ENCODE data around the gene FNDC5. TPM values are rescaled to one million over a fixed set of nuclear protein-coding genes. Genes with fewer than 3 reads are reported as not detected.

Gene FNDC5
- total and polyA plus RNA-seq, 2 of the 13 experiments (the other 11 are each of a cell fraction or from before 2014, with no cell fraction given): 1.4 to 3.1 TPM

DNA sequence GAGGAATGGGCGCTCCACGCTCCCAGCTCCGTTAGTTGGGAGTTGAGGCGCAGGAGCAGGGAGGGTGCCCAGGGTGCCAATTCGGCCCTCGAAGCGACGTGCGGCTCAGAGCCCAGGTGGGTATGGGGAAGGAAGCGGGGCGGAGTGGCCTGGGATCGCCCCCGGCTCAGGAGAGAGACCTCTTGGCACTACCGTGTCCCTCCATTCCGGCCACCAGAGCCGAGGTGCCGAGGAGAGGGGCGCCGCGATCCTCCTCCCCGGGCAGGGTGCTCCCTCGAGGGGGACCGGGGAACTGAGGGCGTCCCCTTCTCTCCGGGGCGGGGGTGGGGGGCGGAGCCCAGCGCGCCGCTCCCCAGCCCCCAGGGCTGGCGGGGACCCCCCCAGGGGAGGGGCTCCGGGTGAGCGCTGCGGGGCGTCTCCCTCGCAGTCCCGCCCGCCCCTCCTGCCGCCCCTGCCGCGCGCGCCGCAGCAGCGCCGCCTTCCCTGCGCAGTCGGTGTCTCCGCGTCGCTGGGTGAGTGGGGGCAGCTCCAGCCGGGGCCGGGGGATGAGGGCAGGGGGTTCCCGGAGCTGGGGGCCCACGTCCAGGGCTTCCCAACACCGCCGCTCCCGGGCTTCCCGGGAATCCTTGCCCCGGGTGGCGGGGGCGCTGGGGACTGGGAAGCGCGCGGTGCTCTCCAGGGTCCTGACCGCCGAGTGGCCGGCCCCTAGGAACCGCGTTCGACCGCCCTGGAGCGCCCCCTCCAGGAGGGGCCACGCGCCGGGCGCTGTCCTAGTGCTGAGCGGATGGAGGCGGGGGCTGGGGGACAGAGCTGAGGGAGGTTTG is 15.5 kb upstream of the FNDC5 start, which contains the start of gene HPCA (continued):
- TF ChIP-seq, protein P1, sequence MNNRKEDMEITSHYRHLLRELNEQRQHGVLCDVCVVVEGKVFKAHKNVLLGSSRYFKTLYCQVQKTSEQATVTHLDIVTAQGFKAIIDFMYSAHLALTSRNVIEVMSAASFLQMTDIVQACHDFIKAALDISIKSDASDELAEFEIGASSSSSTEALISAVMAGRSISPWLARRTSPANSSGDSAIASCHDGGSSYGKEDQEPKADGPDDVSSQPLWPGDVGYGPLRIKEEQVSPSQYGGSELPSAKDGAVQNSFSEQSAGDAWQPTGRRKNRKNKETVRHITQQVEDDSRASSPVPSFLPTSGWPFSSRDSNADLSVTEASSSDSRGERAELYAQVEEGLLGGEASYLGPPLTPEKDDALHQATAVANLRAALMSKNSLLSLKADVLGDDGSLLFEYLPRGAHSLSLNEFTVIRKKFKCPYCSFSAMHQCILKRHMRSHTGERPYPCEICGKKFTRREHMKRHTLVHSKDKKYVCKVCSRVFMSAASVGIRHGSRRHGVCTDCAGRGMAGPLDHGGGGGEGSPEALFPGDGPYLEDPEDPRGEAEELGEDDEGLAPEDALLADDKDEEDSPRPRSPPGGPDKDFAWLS (CRISPR knock-in tag; IDR thresholded peaks at IDR 0.05; ENCODE audit: borderline replicate concordance): no peak
- peak; percentile 95; the same call in 1 of the 2 replicates for TF ChIP-seq ZBTB20 (CRISPR knock-in tag; IDR thresholded peaks at IDR 0.05; ENCODE audit: borderline replicate concordance, low read depth)
- peak; percentile 85; the same call in 1 of the 2 replicates for TF ChIP-seq ZNF3 (CRISPR knock-in tag; IDR thresholded peaks at IDR 0.05)
- peak; percentile 63; the same call in 1 of the 2 replicates for TF ChIP-seq SOX5 (CRISPR knock-in tag; IDR thresholded peaks at IDR 0.05; ENCODE audit: borderline replicate concordance)
- TF ChIP-seq RCOR2 (CRISPR knock-in tag; IDR thresholded peaks at IDR 0.05): peak; percentile 23; the same call in 1 of the 2 replicates
- TF ChIP-seq SPEN (CRISPR knock-in tag; IDR thresholded peaks at IDR 0.05; ENCODE audit: low read depth): peak; percentile 59; the same call in 1 of the 2 replicates
- TF ChIP-seq, protein P2, sequence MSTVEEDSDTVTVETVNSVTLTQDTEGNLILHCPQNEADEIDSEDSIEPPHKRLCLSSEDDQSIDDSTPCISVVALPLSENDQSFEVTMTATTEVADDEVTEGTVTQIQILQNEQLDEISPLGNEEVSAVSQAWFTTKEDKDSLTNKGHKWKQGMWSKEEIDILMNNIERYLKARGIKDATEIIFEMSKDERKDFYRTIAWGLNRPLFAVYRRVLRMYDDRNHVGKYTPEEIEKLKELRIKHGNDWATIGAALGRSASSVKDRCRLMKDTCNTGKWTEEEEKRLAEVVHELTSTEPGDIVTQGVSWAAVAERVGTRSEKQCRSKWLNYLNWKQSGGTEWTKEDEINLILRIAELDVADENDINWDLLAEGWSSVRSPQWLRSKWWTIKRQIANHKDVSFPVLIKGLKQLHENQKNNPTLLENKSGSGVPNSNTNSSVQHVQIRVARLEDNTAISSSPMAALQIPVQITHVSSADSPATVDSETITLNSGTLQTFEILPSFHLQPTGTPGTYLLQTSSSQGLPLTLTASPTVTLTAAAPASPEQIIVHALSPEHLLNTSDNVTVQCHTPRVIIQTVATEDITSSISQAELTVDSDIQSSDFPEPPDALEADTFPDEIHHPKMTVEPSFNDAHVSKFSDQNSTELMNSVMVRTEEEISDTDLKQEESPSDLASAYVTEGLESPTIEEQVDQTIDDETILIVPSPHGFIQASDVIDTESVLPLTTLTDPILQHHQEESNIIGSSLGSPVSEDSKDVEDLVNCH (CRISPR knock-in tag; IDR thresholded peaks at IDR 0.05): peak; percentile 64; the same call in 1 of the 2 replicates
- no peak for TF ChIP-seq NR3C1 (CRISPR knock-in tag; IDR thresholded peaks at IDR 0.05)
- TF ChIP-seq ZNF33B (CRISPR knock-in tag; IDR thresholded peaks at IDR 0.05): peak; percentile 97
- peak; percentile 98 for TF ChIP-seq ZNF781 (CRISPR knock-in tag; IDR thresholded peaks at IDR 0.05; ENCODE audit: borderline replicate concordance, not compliant biosample characterization)
- 0 out of 2 replicates have a peak, but pooled peaks have one; percentile 35 for TF ChIP-seq MTA1 (CRISPR knock-in tag; IDR thresholded peaks at IDR 0.05; ENCODE audit: borderline replicate concordance)
- TF ChIP-seq KLF13 (CRISPR knock-in tag; IDR thresholded peaks at IDR 0.05): peak; percentile 89; the same call in 1 of the 2 replicates
- TF ChIP-seq, protein P3, sequence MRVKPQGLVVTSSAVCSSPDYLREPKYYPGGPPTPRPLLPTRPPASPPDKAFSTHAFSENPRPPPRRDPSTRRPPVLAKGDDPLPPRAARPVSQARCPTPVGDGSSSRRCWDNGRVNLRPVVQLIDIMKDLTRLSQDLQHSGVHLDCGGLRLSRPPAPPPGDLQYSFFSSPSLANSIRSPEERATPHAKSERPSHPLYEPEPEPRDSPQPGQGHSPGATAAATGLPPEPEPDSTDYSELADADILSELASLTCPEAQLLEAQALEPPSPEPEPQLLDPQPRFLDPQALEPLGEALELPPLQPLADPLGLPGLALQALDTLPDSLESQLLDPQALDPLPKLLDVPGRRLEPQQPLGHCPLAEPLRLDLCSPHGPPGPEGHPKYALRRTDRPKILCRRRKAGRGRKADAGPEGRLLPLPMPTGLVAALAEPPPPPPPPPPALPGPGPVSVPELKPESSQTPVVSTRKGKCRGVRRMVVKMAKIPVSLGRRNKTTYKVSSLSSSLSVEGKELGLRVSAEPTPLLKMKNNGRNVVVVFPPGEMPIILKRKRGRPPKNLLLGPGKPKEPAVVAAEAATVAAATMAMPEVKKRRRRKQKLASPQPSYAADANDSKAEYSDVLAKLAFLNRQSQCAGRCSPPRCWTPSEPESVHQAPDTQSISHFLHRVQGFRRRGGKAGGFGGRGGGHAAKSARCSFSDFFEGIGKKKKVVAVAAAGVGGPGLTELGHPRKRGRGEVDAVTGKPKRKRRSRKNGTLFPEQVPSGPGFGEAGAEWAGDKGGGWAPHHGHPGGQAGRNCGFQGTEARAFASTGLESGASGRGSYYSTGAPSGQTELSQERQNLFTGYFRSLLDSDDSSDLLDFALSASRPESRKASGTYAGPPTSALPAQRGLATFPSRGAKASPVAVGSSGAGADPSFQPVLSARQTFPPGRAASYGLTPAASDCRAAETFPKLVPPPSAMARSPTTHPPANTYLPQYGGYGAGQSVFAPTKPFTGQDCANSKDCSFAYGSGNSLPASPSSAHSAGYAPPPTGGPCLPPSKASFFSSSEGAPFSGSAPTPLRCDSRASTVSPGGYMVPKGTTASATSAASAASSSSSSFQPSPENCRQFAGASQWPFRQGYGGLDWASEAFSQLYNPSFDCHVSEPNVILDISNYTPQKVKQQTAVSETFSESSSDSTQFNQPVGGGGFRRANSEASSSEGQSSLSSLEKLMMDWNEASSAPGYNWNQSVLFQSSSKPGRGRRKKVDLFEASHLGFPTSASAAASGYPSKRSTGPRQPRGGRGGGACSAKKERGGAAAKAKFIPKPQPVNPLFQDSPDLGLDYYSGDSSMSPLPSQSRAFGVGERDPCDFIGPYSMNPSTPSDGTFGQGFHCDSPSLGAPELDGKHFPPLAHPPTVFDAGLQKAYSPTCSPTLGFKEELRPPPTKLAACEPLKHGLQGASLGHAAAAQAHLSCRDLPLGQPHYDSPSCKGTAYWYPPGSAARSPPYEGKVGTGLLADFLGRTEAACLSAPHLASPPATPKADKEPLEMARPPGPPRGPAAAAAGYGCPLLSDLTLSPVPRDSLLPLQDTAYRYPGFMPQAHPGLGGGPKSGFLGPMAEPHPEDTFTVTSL (CRISPR knock-in tag; IDR thresholded peaks at IDR 0.05; ENCODE audit: borderline replicate concordance): no peak
- peak; percentile 90; the same call in 1 of the 2 replicates for TF ChIP-seq FOXK1 (CRISPR knock-in tag; IDR thresholded peaks at IDR 0.05; ENCODE audit: borderline replicate concordance, low read depth)
- peak; percentile 94 for TF ChIP-seq DNMT3B (CRISPR knock-in tag; conservative IDR thresholded peaks at IDR 0.05)
- TF ChIP-seq SALL2 (CRISPR knock-in tag; IDR thresholded peaks at IDR 0.05): peak; percentile 97
- TF ChIP-seq, protein P4, sequence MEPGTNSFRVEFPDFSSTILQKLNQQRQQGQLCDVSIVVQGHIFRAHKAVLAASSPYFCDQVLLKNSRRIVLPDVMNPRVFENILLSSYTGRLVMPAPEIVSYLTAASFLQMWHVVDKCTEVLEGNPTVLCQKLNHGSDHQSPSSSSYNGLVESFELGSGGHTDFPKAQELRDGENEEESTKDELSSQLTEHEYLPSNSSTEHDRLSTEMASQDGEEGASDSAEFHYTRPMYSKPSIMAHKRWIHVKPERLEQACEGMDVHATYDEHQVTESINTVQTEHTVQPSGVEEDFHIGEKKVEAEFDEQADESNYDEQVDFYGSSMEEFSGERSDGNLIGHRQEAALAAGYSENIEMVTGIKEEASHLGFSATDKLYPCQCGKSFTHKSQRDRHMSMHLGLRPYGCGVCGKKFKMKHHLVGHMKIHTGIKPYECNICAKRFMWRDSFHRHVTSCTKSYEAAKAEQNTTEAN (CRISPR knock-in tag; conservative IDR thresholded peaks at IDR 0.05): peak; percentile 97
